ENCODE measurements around the gene GPX7.
A peak's percentile ranks its signal among the peaks of the same experiment; 100 is the strongest.

Gene GPX7

DNA sequence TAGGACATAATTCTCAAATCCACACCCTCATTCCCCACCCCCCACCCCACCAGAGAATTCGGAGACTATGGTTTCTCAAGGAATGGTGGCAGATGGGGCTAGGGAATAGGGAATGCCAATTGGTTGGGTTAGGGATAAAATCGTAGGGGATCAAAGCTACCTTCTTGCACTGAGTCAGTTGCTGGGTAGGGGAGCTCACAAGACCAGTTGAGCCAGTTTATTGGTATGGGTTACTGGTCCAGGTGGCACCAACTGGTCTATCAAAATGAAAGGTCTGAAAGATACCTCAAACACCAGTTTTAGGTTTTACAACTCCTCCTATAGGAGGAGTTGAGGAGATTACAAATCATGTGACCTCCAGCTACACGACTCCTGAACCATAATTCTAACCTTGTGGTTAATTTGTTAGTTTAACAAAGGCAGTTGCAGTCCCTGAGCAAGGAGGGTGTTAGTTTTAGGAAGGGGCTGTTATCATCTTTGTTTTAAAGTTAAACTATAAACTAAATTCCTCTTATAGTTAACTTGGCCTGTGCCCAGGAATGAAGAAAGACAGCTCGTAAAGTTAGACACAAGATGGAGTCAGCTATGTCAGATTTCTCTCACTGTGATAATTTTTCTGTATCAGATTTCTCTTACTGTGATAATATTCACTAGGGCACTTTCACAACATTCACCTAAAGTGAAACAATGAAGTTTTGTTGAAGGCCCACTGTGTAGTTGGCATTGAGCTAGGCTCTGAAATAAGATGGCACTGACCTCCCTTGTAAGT is 33.3 kb downstream of the GPX7 start:
- H3F3A ChIP-seq (ENCODE audit: insufficient read depth), result peaks cover 32% of the 10 kb centered on the region
- H3K4me3 ChIP-seq (ENCODE audit: insufficient read depth, low read length, poor library complexity, severe bottlenecking), result peak overlapping the region; percentile 61
- H3K9ac ChIP-seq (ENCODE audit: low read length), result peak overlapping the region; percentile 97
- H3K27me3 ChIP-seq (ENCODE audit: low read length), result no peaks in the 10 kb centered on the region
- H3K9me2 ChIP-seq (replicated peaks; ENCODE audit: insufficient read depth, low read length), result no peaks in the 10 kb centered on the region
- H2AFZ ChIP-seq (ENCODE audit: low read depth, low read length, severe bottlenecking), result no peak overlapping the region
- H3K4me2 ChIP-seq (ENCODE audit: low read depth, low read length, poor library complexity, severe bottlenecking), result peak overlapping the region; percentile 80
- no peaks in the 10 kb centered on the region for H4K20me1 ChIP-seq (ENCODE audit: low read depth, low read length)
- peaks cover 76% of the 10 kb centered on the region for H3K79me2 ChIP-seq (ENCODE audit: insufficient read depth, low read length)
- TF ChIP-seq EZH2phosphoT487 (conservative IDR thresholded peaks at IDR 0.05; ENCODE audit: low read length), result no peak
- TF ChIP-seq, protein P1, sequence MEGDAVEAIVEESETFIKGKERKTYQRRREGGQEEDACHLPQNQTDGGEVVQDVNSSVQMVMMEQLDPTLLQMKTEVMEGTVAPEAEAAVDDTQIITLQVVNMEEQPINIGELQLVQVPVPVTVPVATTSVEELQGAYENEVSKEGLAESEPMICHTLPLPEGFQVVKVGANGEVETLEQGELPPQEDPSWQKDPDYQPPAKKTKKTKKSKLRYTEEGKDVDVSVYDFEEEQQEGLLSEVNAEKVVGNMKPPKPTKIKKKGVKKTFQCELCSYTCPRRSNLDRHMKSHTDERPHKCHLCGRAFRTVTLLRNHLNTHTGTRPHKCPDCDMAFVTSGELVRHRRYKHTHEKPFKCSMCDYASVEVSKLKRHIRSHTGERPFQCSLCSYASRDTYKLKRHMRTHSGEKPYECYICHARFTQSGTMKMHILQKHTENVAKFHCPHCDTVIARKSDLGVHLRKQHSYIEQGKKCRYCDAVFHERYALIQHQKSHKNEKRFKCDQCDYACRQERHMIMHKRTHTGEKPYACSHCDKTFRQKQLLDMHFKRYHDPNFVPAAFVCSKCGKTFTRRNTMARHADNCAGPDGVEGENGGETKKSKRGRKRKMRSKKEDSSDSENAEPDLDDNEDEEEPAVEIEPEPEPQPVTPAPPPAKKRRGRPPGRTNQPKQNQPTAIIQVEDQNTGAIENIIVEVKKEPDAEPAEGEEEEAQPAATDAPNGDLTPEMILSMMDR (IDR thresholded peaks at IDR 0.05; ENCODE audit: insufficient read depth, low read length, poor library complexity, severe bottlenecking), result no peak
- no peaks in the 10 kb centered on the region for H3K9me3 ChIP-seq (ENCODE audit: insufficient read depth, low read length)
- no peaks in the 10 kb centered on the region for H3K36me3 ChIP-seq (ENCODE audit: low read length)
- peak overlapping the region; percentile 96 for H3K27ac ChIP-seq (ENCODE audit: low read depth, low read length)

DNA sequence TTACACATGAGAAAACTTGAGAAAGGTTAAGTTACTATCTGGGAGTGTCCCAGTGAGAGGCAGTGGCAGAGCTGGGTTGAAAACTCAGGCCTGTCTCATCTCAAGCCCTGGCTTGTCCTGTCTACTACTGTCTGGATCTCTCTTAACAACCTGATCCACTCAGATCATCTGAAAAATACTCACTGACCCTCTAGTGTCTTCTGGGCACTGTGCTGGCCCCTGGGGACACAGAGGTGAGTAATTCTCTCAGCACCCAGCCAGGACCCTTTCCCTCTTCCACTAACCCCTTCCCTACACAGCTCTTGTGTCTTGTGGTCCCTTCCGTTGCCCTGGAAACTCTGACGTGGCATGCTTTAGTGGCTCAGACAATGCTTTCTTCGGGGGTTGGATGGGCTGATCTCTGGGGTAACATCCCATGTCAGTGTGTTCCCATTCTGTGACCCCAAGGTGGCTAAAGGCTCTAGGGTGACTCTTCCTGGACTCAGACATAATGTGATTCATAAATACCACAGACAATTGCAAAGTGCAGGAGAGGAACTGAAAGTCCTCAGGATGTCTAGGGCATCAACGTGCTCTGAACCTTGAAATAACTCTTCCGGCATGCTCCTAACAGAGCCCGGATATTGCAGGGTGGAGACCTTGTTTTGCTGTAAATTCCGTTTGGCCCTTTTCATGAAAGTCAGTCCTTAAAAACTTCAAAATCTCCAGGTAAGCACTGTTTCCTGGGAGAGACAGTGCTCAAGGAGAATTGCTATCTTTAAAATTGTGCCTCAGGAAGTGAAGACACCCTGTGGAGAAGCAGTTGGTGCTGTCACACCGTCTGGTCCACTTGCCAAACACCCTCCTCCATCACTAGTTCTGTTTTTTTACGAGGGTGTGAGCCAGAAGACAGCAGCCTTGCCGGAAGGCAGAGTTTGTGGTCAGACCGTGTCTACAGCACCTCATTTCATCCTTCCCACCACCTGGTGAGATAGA is 34.8 kb downstream of the GPX7 start:
- Histone ChIP-seq H3K9me3 (ENCODE audit: insufficient read depth, low read length) (no peaks in the 10 kb centered on the region), H4K20me1 (ENCODE audit: low read depth, low read length) (no peaks in the 10 kb centered on the region), H3F3A (ENCODE audit: insufficient read depth) (peaks cover 32% of the 10 kb centered on the region), H3K79me2 (ENCODE audit: insufficient read depth, low read length) (peaks cover 76% of the 10 kb centered on the region), H3K4me3 (ENCODE audit: insufficient read depth, low read length, poor library complexity, severe bottlenecking) (peak overlapping the region; percentile 31), H3K9ac (ENCODE audit: low read length) (peak overlapping the region; percentile 97), H3K36me3 (ENCODE audit: low read length) (no peaks in the 10 kb centered on the region), H3K27ac (ENCODE audit: low read depth, low read length) (peak overlapping the region; percentile 96), H3K4me2 (ENCODE audit: low read depth, low read length, poor library complexity, severe bottlenecking) (peak overlapping the region; percentile 75), H3K9me2 (replicated peaks; ENCODE audit: insufficient read depth, low read length) (no peaks in the 10 kb centered on the region), H2AFZ (ENCODE audit: low read depth, low read length, severe bottlenecking) (no peak overlapping the region), H3K27me3 (ENCODE audit: low read length) (no peaks in the 10 kb centered on the region)
- TF ChIP-seq, protein P1 (IDR thresholded peaks at IDR 0.05; ENCODE audit: insufficient read depth, low read length, poor library complexity, severe bottlenecking), result no peak
- no peak for TF ChIP-seq EZH2phosphoT487 (conservative IDR thresholded peaks at IDR 0.05; ENCODE audit: low read length)

DNA sequence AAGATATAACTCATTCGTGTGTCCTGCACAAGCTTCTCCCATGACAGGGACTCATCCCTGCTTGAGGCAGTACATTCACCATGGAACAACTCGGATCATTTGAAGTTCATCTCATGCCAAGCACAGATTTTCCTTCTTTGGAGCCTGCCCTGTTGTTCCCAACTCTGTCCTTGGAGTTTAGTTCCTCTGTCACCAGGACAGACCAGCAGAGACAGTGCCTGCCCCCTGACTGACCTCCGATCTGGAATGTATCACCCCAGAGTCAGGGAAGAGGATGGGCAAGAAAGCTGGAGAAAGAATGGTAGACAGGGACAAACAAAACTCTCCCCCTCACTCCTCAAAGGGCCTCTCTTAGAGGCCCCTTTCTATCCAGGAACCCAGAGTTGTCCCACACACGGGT is 35.8 kb downstream of the GPX7 start:
- peak overlapping the region; percentile 97 for H3K9ac ChIP-seq (ENCODE audit: low read length)

More for the DNA sequence above, 35.8 kb downstream of the GPX7 start:
- Histone ChIP-seq H3K27ac (ENCODE audit: low read depth, low read length) (peak overlapping the region; percentile 96), H3K4me2 (ENCODE audit: low read depth, low read length, poor library complexity, severe bottlenecking) (peak overlapping the region; percentile 75), H3K79me2 (ENCODE audit: insufficient read depth, low read length) (peaks cover 69% of the 10 kb centered on the region), H3K36me3 (ENCODE audit: low read length) (no peaks in the 10 kb centered on the region), H2AFZ (ENCODE audit: low read depth, low read length, severe bottlenecking) (no peak overlapping the region), H3K4me3 (ENCODE audit: insufficient read depth, low read length, poor library complexity, severe bottlenecking) (peak overlapping the region; percentile 20), H3K9me2 (replicated peaks; ENCODE audit: insufficient read depth, low read length) (no peaks in the 10 kb centered on the region), H3F3A (ENCODE audit: insufficient read depth) (peaks cover 32% of the 10 kb centered on the region), H3K27me3 (ENCODE audit: low read length) (no peaks in the 10 kb centered on the region), H3K9me3 (ENCODE audit: insufficient read depth, low read length) (no peaks in the 10 kb centered on the region), H4K20me1 (ENCODE audit: low read depth, low read length) (no peaks in the 10 kb centered on the region)
- no peak for TF ChIP-seq EZH2phosphoT487 (conservative IDR thresholded peaks at IDR 0.05; ENCODE audit: low read length)
- TF ChIP-seq, protein P1 (IDR thresholded peaks at IDR 0.05; ENCODE audit: insufficient read depth, low read length, poor library complexity, severe bottlenecking), result no peak

Measured in SU-DHL-6 (cell line).